ENCODE results near the gene FARS2. TPM values are rescaled to one million over a fixed set of nuclear protein-coding genes. Genes with fewer than 3 reads are reported as not detected.
"Not testable (repeated sequence)": the region's sequence is repeated elsewhere in the genome, so short reads cannot be mapped to it uniquely, and the experiment has no call there.

The FARS2 gene
- total RNA-seq, 2 donors from 2014 or later: 16.2 to 18.3 TPM

- peak overlapping the region; percentile 17 for H3K4me3 ChIP-seq (ENCODE audit: low read length)
- WGBS, 2 experiments (ENCODE audit: insufficient coverage in 1 of 2, insufficient read length in 1 of 2): 81 to 89% methylated on average over 1 of the region's 1 CpG
- not testable (repeated sequence) for H3K27ac ChIP-seq (ENCODE audit: low read depth, low read length); H3K9ac ChIP-seq (ENCODE audit: extremely low read depth, low read length, poor library complexity, severe bottlenecking); H3K4me3 Mint-ChIP-seq; H3K27me3 ChIP-seq (ENCODE audit: control insufficient read depth, insufficient read depth, low read length, poor library complexity, severe bottlenecking); H3K27me3 Mint-ChIP-seq (ENCODE audit: insufficient read depth); H3K36me3 Mint-ChIP-seq (ENCODE audit: low read depth); H3K27ac Mint-ChIP-seq; DNase-seq; H3K4me1 ChIP-seq (ENCODE audit: control insufficient read depth, insufficient read depth, low read length); H3K36me3 ChIP-seq (ENCODE audit: control insufficient read depth, insufficient read depth, low read length); H3K4me1 Mint-ChIP-seq
- peaks cover 26% of the 10 kb centered on the region for H3K9me3 ChIP-seq (ENCODE audit: control insufficient read depth, low read length)
- H3K9me3 Mint-ChIP-seq: peaks cover 27% of the 10 kb centered on the region
Measured at GRCh38 chr6:5806406-5806805, 545.1 kb downstream of the FARS2 start.

DNA sequence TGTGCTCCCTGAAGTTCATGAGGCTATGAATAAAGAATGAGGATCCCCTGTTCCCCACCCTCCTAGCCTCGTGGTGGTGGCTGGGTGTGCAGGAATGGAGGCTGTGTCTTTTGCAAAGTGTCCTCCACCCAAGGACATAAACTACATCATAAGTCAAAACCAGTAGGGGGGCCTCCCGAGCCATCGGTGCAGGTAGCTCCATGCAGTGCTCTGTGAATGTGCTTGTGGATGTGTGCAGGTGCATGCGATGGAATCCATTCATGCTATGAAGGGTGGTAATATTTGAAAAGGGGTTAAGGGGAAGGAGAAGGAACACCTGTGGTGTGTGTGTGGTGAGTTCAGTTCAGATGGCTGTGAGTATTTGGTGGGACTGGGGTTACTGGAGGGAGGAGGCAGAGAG lies 548.1 kb downstream of the FARS2 start:
- no peaks in the 10 kb centered on the region for H3K27me3 ChIP-seq (ENCODE audit: control insufficient read depth, insufficient read depth, low read length, poor library complexity, severe bottlenecking)
- H3K9me3 Mint-ChIP-seq: peaks cover 30% of the 10 kb centered on the region
- TF ChIP-seq CTCF (conservative IDR thresholded peaks at IDR 0.05): no peak
- H3K4me1 Mint-ChIP-seq: peaks cover 4% of the 10 kb centered on the region
- 83 to 98% methylated on average over 1 to 4 of the region's 4 CpGs for WGBS, 2 experiments (ENCODE audit: insufficient coverage in 1 of 2, insufficient read length in 1 of 2)
- no peak for DNase-seq
- H3K4me1 ChIP-seq (ENCODE audit: control insufficient read depth, insufficient read depth, low read length): no peaks in the 10 kb centered on the region
- H3K27me3 Mint-ChIP-seq (ENCODE audit: insufficient read depth): peaks cover 4% of the 10 kb centered on the region
- peaks cover 26% of the 10 kb centered on the region for H3K9me3 ChIP-seq (ENCODE audit: control insufficient read depth, low read length)
- no peak overlapping the region for H3K27ac ChIP-seq (ENCODE audit: low read depth, low read length)
- no peaks in the 10 kb centered on the region for H3K36me3 Mint-ChIP-seq (ENCODE audit: low read depth)
- H3K4me3 Mint-ChIP-seq: no peak overlapping the region
- no peak overlapping the region for H3K4me3 ChIP-seq (ENCODE audit: low read length)
- H3K27ac Mint-ChIP-seq: no peak overlapping the region
- no peak overlapping the region for H3K9ac ChIP-seq (ENCODE audit: extremely low read depth, low read length, poor library complexity, severe bottlenecking)
- no peaks in the 10 kb centered on the region for H3K36me3 ChIP-seq (ENCODE audit: control insufficient read depth, insufficient read depth, low read length)

GRCh38 chr6:5811997-5812396 lies 550.7 kb downstream of the FARS2 start:
- no peak overlapping the region for H3K4me3 ChIP-seq (ENCODE audit: low read length)
- H3K4me1 Mint-ChIP-seq: no peaks in the 10 kb centered on the region
- WGBS, 2 experiments (ENCODE audit: insufficient coverage in 1 of 2, insufficient read length in 1 of 2): 81 to 85% methylated on average over 3 to 4 of the region's 4 CpGs
- H3K27ac ChIP-seq (ENCODE audit: low read depth, low read length): no peak overlapping the region
- H3K27ac Mint-ChIP-seq: no peak overlapping the region
- H3K9ac ChIP-seq (ENCODE audit: extremely low read depth, low read length, poor library complexity, severe bottlenecking): no peak overlapping the region
- peaks cover 11% of the 10 kb centered on the region for H3K9me3 Mint-ChIP-seq
- H3K4me1 ChIP-seq (ENCODE audit: control insufficient read depth, insufficient read depth, low read length): no peaks in the 10 kb centered on the region
- H3K36me3 Mint-ChIP-seq (ENCODE audit: low read depth): no peaks in the 10 kb centered on the region
- no peaks in the 10 kb centered on the region for H3K36me3 ChIP-seq (ENCODE audit: control insufficient read depth, insufficient read depth, low read length)
- no peak for DNase-seq
- no peaks in the 10 kb centered on the region for H3K27me3 ChIP-seq (ENCODE audit: control insufficient read depth, insufficient read depth, low read length, poor library complexity, severe bottlenecking)
- H3K27me3 Mint-ChIP-seq (ENCODE audit: insufficient read depth): peaks cover 12% of the 10 kb centered on the region
- no peak overlapping the region for H3K4me3 Mint-ChIP-seq
- peaks cover 8% of the 10 kb centered on the region for H3K9me3 ChIP-seq (ENCODE audit: control insufficient read depth, low read length)
- TF ChIP-seq CTCF (conservative IDR thresholded peaks at IDR 0.05): no peak

- Mint-ChIP-seq H3K4me1 (no peaks in the 10 kb centered on the region), H3K27me3 (ENCODE audit: insufficient read depth) (peaks cover 13% of the 10 kb centered on the region), H3K36me3 (ENCODE audit: low read depth) (no peaks in the 10 kb centered on the region), H3K9me3 (peaks cover 3% of the 10 kb centered on the region), H3K27ac (no peak overlapping the region), H3K4me3 (no peak overlapping the region)
- H3K36me3 ChIP-seq (ENCODE audit: control insufficient read depth, insufficient read depth, low read length): no peaks in the 10 kb centered on the region
- no peaks in the 10 kb centered on the region for H3K4me1 ChIP-seq (ENCODE audit: control insufficient read depth, insufficient read depth, low read length)
- no peaks in the 10 kb centered on the region for H3K27me3 ChIP-seq (ENCODE audit: control insufficient read depth, insufficient read depth, low read length, poor library complexity, severe bottlenecking)
- H3K4me3 ChIP-seq (ENCODE audit: low read length): no peak overlapping the region
- no peak overlapping the region for H3K27ac ChIP-seq (ENCODE audit: low read depth, low read length)
- no peaks in the 10 kb centered on the region for H3K9me3 ChIP-seq (ENCODE audit: control insufficient read depth, low read length)
- TF ChIP-seq CTCF (conservative IDR thresholded peaks at IDR 0.05): no peak
- H3K9ac ChIP-seq (ENCODE audit: extremely low read depth, low read length, poor library complexity, severe bottlenecking): no peak overlapping the region
- 84% methylated on average over 3 of the region's 3 CpGs; no CpG with 5 or more reads in 1 of the 2 experiments for WGBS, 2 experiments (ENCODE audit: insufficient coverage in 1 of 2, insufficient read length in 1 of 2)
- DNase-seq: no peak
Measured at GRCh38 chr6:5813625-5814027, 552.3 kb downstream of the FARS2 start.
